Measurements from ENCODE around the gene CSRP1.

The CSRP1 gene

DNA sequence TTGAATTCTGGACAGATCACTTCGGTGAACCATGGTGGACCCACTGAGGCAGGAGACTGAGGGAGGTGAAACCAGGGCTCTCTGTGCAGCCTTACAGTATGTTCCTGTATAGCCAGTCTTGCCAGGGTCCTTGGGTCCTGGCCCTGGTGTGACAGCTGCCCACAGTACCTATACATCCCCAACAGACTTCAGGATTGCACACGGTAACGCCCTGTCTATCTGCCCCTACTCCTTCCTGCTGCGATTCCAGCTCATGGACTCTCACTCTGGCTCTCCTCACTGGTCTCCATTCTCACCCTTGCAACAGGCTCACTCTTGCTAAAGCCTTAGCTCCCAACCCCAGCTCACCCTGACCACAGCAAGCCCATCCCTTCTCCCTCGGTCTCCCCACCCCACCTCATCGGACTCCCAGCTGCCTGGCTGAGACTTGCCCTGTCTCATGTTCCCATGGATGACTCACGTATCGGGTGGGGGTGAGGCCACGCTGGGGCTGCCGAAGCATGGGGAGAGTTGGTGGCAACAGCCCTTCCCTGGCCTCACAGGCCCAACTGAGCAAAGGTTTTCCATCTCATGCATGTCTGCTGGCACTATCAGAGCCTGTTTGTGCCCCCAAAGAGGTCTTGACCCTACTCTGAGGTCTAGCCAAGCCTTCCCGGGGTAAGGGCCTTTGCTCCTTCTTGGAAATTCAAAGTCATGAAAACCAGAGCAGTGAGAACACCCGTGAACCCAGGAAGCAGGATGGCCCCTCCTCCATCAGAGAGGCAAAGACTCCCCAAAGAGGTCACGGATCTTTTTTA, 45.1 kb downstream of the CSRP1 start:
- H3K4me3 ChIP-seq (ENCODE audit: low read length), result no peak overlapping the region
- no peak overlapping the region for H3K27ac ChIP-seq (ENCODE audit: low read depth, low read length)
- no peaks in the 10 kb centered on the region for H3K27me3 ChIP-seq (ENCODE audit: control insufficient read depth, low read length)
- no peaks in the 10 kb centered on the region for H3K79me2 ChIP-seq (ENCODE audit: control insufficient read depth, low read length)
- H3K9me2 ChIP-seq (replicated peaks; ENCODE audit: control insufficient read depth, low read length), result no peaks in the 10 kb centered on the region
- TF ChIP-seq EZH2phosphoT487 (IDR thresholded peaks at IDR 0.05; ENCODE audit: borderline replicate concordance, low read length), result no peak
- TF ChIP-seq, protein P1, sequence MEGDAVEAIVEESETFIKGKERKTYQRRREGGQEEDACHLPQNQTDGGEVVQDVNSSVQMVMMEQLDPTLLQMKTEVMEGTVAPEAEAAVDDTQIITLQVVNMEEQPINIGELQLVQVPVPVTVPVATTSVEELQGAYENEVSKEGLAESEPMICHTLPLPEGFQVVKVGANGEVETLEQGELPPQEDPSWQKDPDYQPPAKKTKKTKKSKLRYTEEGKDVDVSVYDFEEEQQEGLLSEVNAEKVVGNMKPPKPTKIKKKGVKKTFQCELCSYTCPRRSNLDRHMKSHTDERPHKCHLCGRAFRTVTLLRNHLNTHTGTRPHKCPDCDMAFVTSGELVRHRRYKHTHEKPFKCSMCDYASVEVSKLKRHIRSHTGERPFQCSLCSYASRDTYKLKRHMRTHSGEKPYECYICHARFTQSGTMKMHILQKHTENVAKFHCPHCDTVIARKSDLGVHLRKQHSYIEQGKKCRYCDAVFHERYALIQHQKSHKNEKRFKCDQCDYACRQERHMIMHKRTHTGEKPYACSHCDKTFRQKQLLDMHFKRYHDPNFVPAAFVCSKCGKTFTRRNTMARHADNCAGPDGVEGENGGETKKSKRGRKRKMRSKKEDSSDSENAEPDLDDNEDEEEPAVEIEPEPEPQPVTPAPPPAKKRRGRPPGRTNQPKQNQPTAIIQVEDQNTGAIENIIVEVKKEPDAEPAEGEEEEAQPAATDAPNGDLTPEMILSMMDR (IDR thresholded peaks at IDR 0.05; ENCODE audit: low read depth, low read length, poor library complexity, severe bottlenecking), result no peak
- H3K9me3 ChIP-seq (ENCODE audit: control insufficient read depth, insufficient read depth, low read length), result no peaks in the 10 kb centered on the region
- no peaks in the 10 kb centered on the region for H3K36me3 ChIP-seq (ENCODE audit: control insufficient read depth, low read length)
- no peaks in the 10 kb centered on the region for H3F3A ChIP-seq (ENCODE audit: control insufficient read depth, insufficient read depth)
- no peaks in the 10 kb centered on the region for H4K20me1 ChIP-seq (ENCODE audit: control insufficient read depth, insufficient read depth, low read depth, low read length)
- H3K4me2 ChIP-seq (ENCODE audit: low read length), result no peak overlapping the region
- H3K4me1 ChIP-seq (ENCODE audit: control insufficient read depth, low read length), result peaks cover 3% of the 10 kb centered on the region

DNA sequence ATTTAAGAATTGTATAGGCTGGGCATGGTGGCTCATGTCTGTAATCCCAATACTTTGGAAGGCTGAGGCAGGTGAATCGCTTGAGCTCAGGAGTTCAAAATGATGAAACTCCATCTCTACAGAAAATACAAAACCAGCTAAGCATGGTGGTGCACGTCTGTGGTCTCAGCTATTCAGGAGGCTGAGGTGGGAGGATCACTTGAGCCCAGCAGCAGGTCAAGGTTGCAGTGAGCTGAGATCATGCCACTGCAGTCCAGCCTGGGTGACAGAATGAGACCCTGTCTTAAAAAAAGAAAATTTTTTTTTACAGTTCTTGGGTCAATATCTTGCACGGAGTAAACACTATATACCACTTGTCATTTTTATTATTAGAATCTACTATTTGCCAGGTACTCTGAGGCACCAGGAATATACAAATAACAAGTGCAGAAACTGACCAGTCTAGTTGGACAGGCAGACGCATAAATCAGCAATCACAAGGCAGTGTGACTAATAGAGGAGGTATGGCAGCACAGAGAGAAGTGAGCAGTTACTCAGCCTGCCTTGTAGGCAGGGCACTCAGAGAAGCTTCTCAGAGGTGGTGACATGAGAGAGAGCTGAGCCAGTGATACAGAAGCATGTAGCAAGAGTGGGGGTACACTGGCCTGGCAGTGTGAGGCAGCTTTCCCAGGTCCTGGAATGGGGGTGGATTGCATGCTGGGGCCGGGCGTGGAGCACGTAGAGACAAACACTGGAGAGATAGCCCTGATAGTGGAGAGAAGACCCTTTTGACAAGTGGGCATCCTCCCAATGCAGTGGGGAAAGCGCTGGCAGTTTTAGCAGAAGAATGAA, 45.9 kb downstream of the CSRP1 start:
- no peaks in the 10 kb centered on the region for H3K27me3 ChIP-seq (ENCODE audit: control insufficient read depth, low read length)
- no peaks in the 10 kb centered on the region for H3K9me2 ChIP-seq (replicated peaks; ENCODE audit: control insufficient read depth, low read length)
- H3K79me2 ChIP-seq (ENCODE audit: control insufficient read depth, low read length), result no peaks in the 10 kb centered on the region
- peaks cover 10% of the 10 kb centered on the region for H3K4me1 ChIP-seq (ENCODE audit: control insufficient read depth, low read length)
- H4K20me1 ChIP-seq (ENCODE audit: control insufficient read depth, insufficient read depth, low read depth, low read length), result no peaks in the 10 kb centered on the region
- no peaks in the 10 kb centered on the region for H3F3A ChIP-seq (ENCODE audit: control insufficient read depth, insufficient read depth)
- no peak overlapping the region for H3K27ac ChIP-seq (ENCODE audit: low read depth, low read length)
- H3K4me2 ChIP-seq (ENCODE audit: low read length), result no peak overlapping the region
- no peak overlapping the region for H3K4me3 ChIP-seq (ENCODE audit: low read length)
- TF ChIP-seq EZH2phosphoT487 (IDR thresholded peaks at IDR 0.05; ENCODE audit: borderline replicate concordance, low read length), result no peak
- TF ChIP-seq, protein P1 (IDR thresholded peaks at IDR 0.05; ENCODE audit: low read depth, low read length, poor library complexity, severe bottlenecking), result no peak
- no peaks in the 10 kb centered on the region for H3K9me3 ChIP-seq (ENCODE audit: control insufficient read depth, insufficient read depth, low read length)
- H3K36me3 ChIP-seq (ENCODE audit: control insufficient read depth, low read length), result no peaks in the 10 kb centered on the region

DNA sequence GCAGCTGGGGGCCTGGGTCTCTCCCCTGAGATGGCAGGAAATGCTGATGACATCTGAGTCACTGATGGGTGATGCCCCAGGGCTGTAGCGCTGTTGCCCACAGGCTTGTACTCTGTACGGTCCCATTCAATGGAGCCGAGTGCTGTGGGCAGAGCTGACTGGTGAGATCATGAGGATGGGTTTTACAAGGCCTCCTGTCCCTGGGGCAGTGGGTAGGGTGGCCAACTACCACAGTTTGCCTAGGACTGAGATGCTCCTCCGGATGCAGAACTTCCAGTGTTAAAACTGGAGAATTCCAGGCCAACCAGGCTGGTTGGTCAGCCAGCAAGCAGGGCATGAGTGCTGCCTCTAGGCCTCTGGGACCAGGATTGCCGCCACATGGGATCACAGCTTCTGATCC, 47.1 kb downstream of the CSRP1 start:
- H3K4me2 ChIP-seq (ENCODE audit: low read length), result no peak overlapping the region

More for the DNA sequence above, 47.1 kb downstream of the CSRP1 start:
- H3K4me1 ChIP-seq (ENCODE audit: control insufficient read depth, low read length), result peaks cover 10% of the 10 kb centered on the region
- H4K20me1 ChIP-seq (ENCODE audit: control insufficient read depth, insufficient read depth, low read depth, low read length), result no peaks in the 10 kb centered on the region
- TF ChIP-seq EZH2phosphoT487 (IDR thresholded peaks at IDR 0.05; ENCODE audit: borderline replicate concordance, low read length), result no peak
- TF ChIP-seq, protein P1 (IDR thresholded peaks at IDR 0.05; ENCODE audit: low read depth, low read length, poor library complexity, severe bottlenecking), result no peak
- H3K4me3 ChIP-seq (ENCODE audit: low read length), result no peak overlapping the region
- H3K79me2 ChIP-seq (ENCODE audit: control insufficient read depth, low read length), result no peaks in the 10 kb centered on the region
- H3K9me2 ChIP-seq (replicated peaks; ENCODE audit: control insufficient read depth, low read length), result no peaks in the 10 kb centered on the region
- H3K27ac ChIP-seq (ENCODE audit: low read depth, low read length), result no peak overlapping the region
- H3K27me3 ChIP-seq (ENCODE audit: control insufficient read depth, low read length), result no peaks in the 10 kb centered on the region; the same call in 1 of the 2 replicates
- H3K9me3 ChIP-seq (ENCODE audit: control insufficient read depth, insufficient read depth, low read length), result no peaks in the 10 kb centered on the region
- H3F3A ChIP-seq (ENCODE audit: control insufficient read depth, insufficient read depth), result no peaks in the 10 kb centered on the region
- no peaks in the 10 kb centered on the region for H3K36me3 ChIP-seq (ENCODE audit: control insufficient read depth, low read length)
